ENCODE data around the gene CEACAM16.

Gene CEACAM16

DNA sequence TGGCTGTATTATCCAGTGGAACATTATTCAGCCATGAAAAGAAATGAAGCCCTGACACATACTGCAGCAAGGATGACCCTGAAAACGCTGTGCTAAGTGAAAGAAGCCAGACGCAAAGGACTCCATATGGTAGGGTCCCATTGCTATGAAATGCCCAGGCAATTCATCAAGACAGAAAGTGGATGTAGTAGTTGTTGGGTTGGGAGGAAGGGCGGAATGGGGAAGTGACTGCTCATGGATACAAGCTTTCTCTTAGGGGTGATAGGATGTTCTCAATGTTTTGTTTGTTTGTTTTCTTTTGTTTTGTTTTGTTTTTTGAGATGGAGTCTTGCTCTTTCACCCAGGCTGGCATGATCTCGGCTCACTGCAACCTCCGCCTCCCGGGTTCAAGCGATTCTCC is 11.1 kb upstream of the CEACAM16 start:
- Histone ChIP-seq H3K27ac (ENCODE audit: extremely low read depth, low read depth, low read length) (no peak overlapping the region), H3K36me3 (ENCODE audit: control insufficient read depth in 2 of 2, insufficient read depth in 1 of 2, low read length in 2 of 2) (no peaks in the 10 kb centered on the region), H3K4me3 (ENCODE audit: low read depth, low read length) (no peak overlapping the region), H3K9me3 (ENCODE audit: control insufficient read depth, insufficient read depth, low read depth, low read length) (no peaks in the 10 kb centered on the region), H3K4me1 (ENCODE audit: control insufficient read depth, insufficient read depth, low read length) (0 out of 2 replicates have a peak, but pooled peaks cover 3% of the 10 kb centered on the region)
- CTCF ChIA-PET: interaction anchor here (0.6 to 7.9 kb wide), 14 partner anchors 10 to 1534 kb away, joined by 3 to 106 read pairs (median 6); no protein-coding TSS in a partner anchor
- no peak for TF ChIP-seq ZFP3 (tag by site-specific recombination; IDR thresholded peaks at IDR 0.05; ENCODE audit: low read depth)
- TF ChIP-seq, protein P1, sequence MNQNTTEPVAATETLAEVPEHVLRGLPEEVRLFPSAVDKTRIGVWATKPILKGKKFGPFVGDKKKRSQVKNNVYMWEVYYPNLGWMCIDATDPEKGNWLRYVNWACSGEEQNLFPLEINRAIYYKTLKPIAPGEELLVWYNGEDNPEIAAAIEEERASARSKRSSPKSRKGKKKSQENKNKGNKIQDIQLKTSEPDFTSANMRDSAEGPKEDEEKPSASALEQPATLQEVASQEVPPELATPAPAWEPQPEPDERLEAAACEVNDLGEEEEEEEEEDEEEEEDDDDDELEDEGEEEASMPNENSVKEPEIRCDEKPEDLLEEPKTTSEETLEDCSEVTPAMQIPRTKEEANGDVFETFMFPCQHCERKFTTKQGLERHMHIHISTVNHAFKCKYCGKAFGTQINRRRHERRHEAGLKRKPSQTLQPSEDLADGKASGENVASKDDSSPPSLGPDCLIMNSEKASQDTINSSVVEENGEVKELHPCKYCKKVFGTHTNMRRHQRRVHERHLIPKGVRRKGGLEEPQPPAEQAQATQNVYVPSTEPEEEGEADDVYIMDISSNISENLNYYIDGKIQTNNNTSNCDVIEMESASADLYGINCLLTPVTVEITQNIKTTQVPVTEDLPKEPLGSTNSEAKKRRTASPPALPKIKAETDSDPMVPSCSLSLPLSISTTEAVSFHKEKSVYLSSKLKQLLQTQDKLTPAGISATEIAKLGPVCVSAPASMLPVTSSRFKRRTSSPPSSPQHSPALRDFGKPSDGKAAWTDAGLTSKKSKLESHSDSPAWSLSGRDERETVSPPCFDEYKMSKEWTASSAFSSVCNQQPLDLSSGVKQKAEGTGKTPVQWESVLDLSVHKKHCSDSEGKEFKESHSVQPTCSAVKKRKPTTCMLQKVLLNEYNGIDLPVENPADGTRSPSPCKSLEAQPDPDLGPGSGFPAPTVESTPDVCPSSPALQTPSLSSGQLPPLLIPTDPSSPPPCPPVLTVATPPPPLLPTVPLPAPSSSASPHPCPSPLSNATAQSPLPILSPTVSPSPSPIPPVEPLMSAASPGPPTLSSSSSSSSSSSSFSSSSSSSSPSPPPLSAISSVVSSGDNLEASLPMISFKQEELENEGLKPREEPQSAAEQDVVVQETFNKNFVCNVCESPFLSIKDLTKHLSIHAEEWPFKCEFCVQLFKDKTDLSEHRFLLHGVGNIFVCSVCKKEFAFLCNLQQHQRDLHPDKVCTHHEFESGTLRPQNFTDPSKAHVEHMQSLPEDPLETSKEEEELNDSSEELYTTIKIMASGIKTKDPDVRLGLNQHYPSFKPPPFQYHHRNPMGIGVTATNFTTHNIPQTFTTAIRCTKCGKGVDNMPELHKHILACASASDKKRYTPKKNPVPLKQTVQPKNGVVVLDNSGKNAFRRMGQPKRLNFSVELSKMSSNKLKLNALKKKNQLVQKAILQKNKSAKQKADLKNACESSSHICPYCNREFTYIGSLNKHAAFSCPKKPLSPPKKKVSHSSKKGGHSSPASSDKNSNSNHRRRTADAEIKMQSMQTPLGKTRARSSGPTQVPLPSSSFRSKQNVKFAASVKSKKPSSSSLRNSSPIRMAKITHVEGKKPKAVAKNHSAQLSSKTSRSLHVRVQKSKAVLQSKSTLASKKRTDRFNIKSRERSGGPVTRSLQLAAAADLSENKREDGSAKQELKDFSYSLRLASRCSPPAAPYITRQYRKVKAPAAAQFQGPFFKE (tag by site-specific recombination; IDR thresholded peaks at IDR 0.05; ENCODE audit: borderline replicate concordance): no peak
- TF ChIP-seq, protein P2, sequence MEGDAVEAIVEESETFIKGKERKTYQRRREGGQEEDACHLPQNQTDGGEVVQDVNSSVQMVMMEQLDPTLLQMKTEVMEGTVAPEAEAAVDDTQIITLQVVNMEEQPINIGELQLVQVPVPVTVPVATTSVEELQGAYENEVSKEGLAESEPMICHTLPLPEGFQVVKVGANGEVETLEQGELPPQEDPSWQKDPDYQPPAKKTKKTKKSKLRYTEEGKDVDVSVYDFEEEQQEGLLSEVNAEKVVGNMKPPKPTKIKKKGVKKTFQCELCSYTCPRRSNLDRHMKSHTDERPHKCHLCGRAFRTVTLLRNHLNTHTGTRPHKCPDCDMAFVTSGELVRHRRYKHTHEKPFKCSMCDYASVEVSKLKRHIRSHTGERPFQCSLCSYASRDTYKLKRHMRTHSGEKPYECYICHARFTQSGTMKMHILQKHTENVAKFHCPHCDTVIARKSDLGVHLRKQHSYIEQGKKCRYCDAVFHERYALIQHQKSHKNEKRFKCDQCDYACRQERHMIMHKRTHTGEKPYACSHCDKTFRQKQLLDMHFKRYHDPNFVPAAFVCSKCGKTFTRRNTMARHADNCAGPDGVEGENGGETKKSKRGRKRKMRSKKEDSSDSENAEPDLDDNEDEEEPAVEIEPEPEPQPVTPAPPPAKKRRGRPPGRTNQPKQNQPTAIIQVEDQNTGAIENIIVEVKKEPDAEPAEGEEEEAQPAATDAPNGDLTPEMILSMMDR (tag by site-specific recombination; IDR thresholded peaks at IDR 0.05): no peak
- TF ChIP-seq ZNF146 (tag by site-specific recombination; IDR thresholded peaks at IDR 0.05): peak; percentile 77
- TF ChIP-seq GLIS1 (tag by site-specific recombination; IDR thresholded peaks at IDR 0.05): no peak
- TF ChIP-seq, protein P3, sequence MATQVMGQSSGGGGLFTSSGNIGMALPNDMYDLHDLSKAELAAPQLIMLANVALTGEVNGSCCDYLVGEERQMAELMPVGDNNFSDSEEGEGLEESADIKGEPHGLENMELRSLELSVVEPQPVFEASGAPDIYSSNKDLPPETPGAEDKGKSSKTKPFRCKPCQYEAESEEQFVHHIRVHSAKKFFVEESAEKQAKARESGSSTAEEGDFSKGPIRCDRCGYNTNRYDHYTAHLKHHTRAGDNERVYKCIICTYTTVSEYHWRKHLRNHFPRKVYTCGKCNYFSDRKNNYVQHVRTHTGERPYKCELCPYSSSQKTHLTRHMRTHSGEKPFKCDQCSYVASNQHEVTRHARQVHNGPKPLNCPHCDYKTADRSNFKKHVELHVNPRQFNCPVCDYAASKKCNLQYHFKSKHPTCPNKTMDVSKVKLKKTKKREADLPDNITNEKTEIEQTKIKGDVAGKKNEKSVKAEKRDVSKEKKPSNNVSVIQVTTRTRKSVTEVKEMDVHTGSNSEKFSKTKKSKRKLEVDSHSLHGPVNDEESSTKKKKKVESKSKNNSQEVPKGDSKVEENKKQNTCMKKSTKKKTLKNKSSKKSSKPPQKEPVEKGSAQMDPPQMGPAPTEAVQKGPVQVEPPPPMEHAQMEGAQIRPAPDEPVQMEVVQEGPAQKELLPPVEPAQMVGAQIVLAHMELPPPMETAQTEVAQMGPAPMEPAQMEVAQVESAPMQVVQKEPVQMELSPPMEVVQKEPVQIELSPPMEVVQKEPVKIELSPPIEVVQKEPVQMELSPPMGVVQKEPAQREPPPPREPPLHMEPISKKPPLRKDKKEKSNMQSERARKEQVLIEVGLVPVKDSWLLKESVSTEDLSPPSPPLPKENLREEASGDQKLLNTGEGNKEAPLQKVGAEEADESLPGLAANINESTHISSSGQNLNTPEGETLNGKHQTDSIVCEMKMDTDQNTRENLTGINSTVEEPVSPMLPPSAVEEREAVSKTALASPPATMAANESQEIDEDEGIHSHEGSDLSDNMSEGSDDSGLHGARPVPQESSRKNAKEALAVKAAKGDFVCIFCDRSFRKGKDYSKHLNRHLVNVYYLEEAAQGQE (tag by site-specific recombination; IDR thresholded peaks at IDR 0.05): no peak
- POLR2A ChIA-PET: no interaction called here

DNA sequence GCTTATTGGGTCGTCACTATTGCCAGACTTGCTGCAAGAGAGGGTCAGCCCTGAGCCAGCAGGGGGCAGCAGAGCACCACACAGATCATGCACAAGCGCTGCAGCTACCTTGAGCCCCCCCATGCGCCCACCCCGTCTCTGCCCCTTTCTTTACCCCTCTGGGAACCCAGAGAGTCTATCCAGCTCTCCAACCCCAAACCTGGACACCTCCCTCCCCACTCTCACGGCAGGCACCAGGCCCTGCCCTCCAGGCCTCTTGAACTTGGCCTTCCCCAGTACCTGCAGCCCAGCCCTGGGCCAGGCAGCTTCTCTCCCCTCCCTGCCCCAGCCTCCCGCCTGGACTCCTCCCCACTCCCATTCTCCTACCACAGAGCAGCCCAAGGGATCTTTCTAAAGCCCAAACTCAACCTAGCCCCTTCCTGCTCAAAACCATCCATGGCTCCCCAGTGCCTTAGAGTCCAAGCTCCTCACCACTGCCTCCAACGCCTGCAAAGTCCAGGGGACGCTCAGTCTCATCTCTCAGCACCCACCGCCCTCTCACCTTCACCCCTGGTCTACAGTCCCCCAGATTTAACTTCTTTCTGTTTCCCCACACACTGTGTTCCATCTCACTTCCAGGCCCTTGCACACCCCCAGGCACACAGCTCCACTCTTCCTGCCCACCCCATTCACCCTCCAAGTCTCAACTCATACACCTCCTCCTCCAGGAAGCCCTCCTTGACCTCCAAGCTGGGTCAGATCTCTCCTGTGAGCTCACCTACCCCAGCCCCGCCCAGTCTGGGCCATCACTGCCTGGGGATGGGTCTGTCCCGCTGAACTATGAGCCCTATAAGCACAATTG is 9.4 kb upstream of the CEACAM16 start:
- ChIA-PET POLR2A (interaction anchor here (1.0 to 1.4 kb wide), 3 partner anchors 34 to 81 kb away, joined by 3 to 5 read pairs (median 5); no protein-coding TSS in a partner anchor), CTCF (interaction anchor here (0.6 to 7.9 kb wide), 46 partner anchors 11 to 1505 kb away, joined by 3 to 106 read pairs (median 4); partner anchors contain the start of genes BCAM and CEACAM19)
- H3K4me3 ChIP-seq (ENCODE audit: low read depth, low read length): no peak overlapping the region
- no peak overlapping the region for H3K27ac ChIP-seq (ENCODE audit: extremely low read depth, low read depth, low read length)
- H3K9me3 ChIP-seq (ENCODE audit: control insufficient read depth, insufficient read depth, low read depth, low read length): no peaks in the 10 kb centered on the region
- H3K4me1 ChIP-seq (ENCODE audit: control insufficient read depth, insufficient read depth, low read length): 0 out of 2 replicates have a peak, but pooled peaks cover 3% of the 10 kb centered on the region
- H3K36me3 ChIP-seq (ENCODE audit: control insufficient read depth in 2 of 2, insufficient read depth in 1 of 2, low read length in 2 of 2): no peaks in the 10 kb centered on the region
- no peak for TF ChIP-seq ZNF335 (tag by site-specific recombination; conservative IDR thresholded peaks at IDR 0.05)
- TF ChIP-seq SP3 (tag by site-specific recombination; IDR thresholded peaks at IDR 0.05): peak; percentile 34; the same call in 1 of the 2 replicates
- TF ChIP-seq, protein P4, sequence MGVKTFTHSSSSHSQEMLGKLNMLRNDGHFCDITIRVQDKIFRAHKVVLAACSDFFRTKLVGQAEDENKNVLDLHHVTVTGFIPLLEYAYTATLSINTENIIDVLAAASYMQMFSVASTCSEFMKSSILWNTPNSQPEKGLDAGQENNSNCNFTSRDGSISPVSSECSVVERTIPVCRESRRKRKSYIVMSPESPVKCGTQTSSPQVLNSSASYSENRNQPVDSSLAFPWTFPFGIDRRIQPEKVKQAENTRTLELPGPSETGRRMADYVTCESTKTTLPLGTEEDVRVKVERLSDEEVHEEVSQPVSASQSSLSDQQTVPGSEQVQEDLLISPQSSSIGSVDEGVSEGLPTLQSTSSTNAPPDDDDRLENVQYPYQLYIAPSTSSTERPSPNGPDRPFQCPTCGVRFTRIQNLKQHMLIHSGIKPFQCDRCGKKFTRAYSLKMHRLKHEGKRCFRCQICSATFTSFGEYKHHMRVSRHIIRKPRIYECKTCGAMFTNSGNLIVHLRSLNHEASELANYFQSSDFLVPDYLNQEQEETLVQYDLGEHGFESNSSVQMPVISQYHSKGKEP (tag by site-specific recombination; IDR thresholded peaks at IDR 0.05): no peak
- TF ChIP-seq ZNF16 (tag by site-specific recombination; IDR thresholded peaks at IDR 0.05; ENCODE audit: low read depth): peak; percentile 84
- TF ChIP-seq ZNF664 (tag by site-specific recombination; IDR thresholded peaks at IDR 0.05): no peak
- no peak for TF ChIP-seq ZSCAN5A (tag by site-specific recombination; IDR thresholded peaks at IDR 0.05)
- no peak for TF ChIP-seq ZFP41 (tag by site-specific recombination; IDR thresholded peaks at IDR 0.05; ENCODE audit: borderline replicate concordance)
- TF ChIP-seq PRDM6 (tag by site-specific recombination; IDR thresholded peaks at IDR 0.05): no peak
